ENCODE data around the gene ZACN.

ZACN gene

GRCh38 chr17:76079535-76079955 is 563 bp downstream of the ZACN start:
- TF ChIP-seq CTCF (IDR thresholded peaks at IDR 0.05; ENCODE audit: low read depth, low read length, missing control alignments) = no peak
- no peak overlapping the region for H3K4me3 ChIP-seq (replicated peaks; ENCODE audit: low read depth, low read length)
- no peak for DNase-seq (ENCODE audit: extremely low read depth, low read depth)

- no peak for DNase-seq (ENCODE audit: extremely low read depth, low read depth)
- TF ChIP-seq CTCF (IDR thresholded peaks at IDR 0.05; ENCODE audit: low read depth, low read length, missing control alignments) = no peak
These were observed 1.2 kb downstream of the ZACN start for GRCh38 chr17:76079956-76080767.

GRCh38 chr17:76080768-76081287 is 1.8 kb downstream of the ZACN start:
- TF ChIP-seq CTCF (IDR thresholded peaks at IDR 0.05; ENCODE audit: low read depth, low read length, missing control alignments) = no peak
- no peak for DNase-seq (ENCODE audit: extremely low read depth, low read depth)
- H3K4me3 ChIP-seq (replicated peaks; ENCODE audit: low read depth, low read length) = no peak overlapping the region

More at GRCh38 chr17:76079956-76080767, 1.2 kb downstream of the ZACN start:
- no peak overlapping the region for H3K4me3 ChIP-seq (replicated peaks; ENCODE audit: low read depth, low read length)

- H3K4me3 ChIP-seq (replicated peaks; ENCODE audit: low read depth, low read length) = no peak overlapping the region
- no peak for TF ChIP-seq CTCF (IDR thresholded peaks at IDR 0.05; ENCODE audit: low read depth, low read length, missing control alignments)
- DNase-seq (ENCODE audit: extremely low read depth, low read depth) = no peak
These were observed 2.6 kb downstream of the ZACN start for GRCh38 chr17:76081295-76082210.

- TF ChIP-seq CTCF (IDR thresholded peaks at IDR 0.05; ENCODE audit: low read depth, low read length, missing control alignments) = no peak
- DNase-seq (ENCODE audit: extremely low read depth, low read depth) = no peak
- H3K4me3 ChIP-seq (replicated peaks; ENCODE audit: low read depth, low read length) = no peak overlapping the region
These were observed 3.6 kb downstream of the ZACN start for GRCh38 chr17:76082326-76083251.

Data from HFF-Myc (cell line).